DMS153 (cell line): ENCODE results near the gene ARHGEF5.
"Not testable (repeated sequence)": the region's sequence is repeated elsewhere in the genome, so short reads cannot be mapped to it uniquely, and the experiment has no call there.

Experiments used
- DNase-seq: peaks from one replicate; lab custom pipeline; 2025; lab: John Stamatoyannopoulos, UW

ARHGEF5 gene

GRCh38 chr7:144355176-144355822 lies at the start of gene ARHGEF5:
TSS of gene ARHGEF5 (plus strand) at chr7:144355402. CDS start at chr7:144362670, 7,268 bp downstream.
- DNase-seq: not testable (repeated sequence)

GRCh38 chr7:144309702-144310101 lies 45.5 kb upstream of the ARHGEF5 start:
- not testable (repeated sequence) for DNase-seq

GRCh38 chr7:144311218-144311617 lies 44.0 kb upstream of the ARHGEF5 start:
- DNase-seq: not testable (repeated sequence)

- DNase-seq: not testable (repeated sequence)
These were observed 43.2 kb upstream of the ARHGEF5 start, which contains the start of gene OR2A1 for GRCh38 chr7:144311872-144312469. TSS of gene OR2A1 (plus strand) at chr7:144312419. CDS start at chr7:144318125, 5,706 bp downstream.

GRCh38 chr7:144317537-144317936 lies 37.7 kb upstream of the ARHGEF5 start:
- not testable (repeated sequence) for DNase-seq

GRCh38 chr7:144319547-144319946 lies 35.7 kb upstream of the ARHGEF5 start:
- DNase-seq: not testable (repeated sequence)

- not testable (repeated sequence) for DNase-seq
These were observed 33.5 kb upstream of the ARHGEF5 start for GRCh38 chr7:144321677-144322206.

- DNase-seq: not testable (repeated sequence)
These were observed 31.8 kb upstream of the ARHGEF5 start for GRCh38 chr7:144323359-144323758.

GRCh38 chr7:144325868-144326267 lies 29.3 kb upstream of the ARHGEF5 start:
- not testable (repeated sequence) for DNase-seq

GRCh38 chr7:144330044-144330443 lies 25.2 kb upstream of the ARHGEF5 start:
- DNase-seq: not testable (repeated sequence)

- not testable (repeated sequence) for DNase-seq
These were observed 23.8 kb upstream of the ARHGEF5 start for GRCh38 chr7:144331221-144331995.

- DNase-seq: not testable (repeated sequence)
These were observed 23.3 kb upstream of the ARHGEF5 start for GRCh38 chr7:144331996-144332288.

- DNase-seq: not testable (repeated sequence)
These were observed 6.6 kb upstream of the ARHGEF5 start for GRCh38 chr7:144348625-144349024.

- not testable (repeated sequence) for DNase-seq
These were observed 3.5 kb upstream of the ARHGEF5 start for GRCh38 chr7:144351667-144352066.

- not testable (repeated sequence) for DNase-seq
These were observed 983 bp downstream of the ARHGEF5 start for GRCh38 chr7:144356185-144356584.

- not testable (repeated sequence) for DNase-seq
These were observed 1.7 kb downstream of the ARHGEF5 start for GRCh38 chr7:144356860-144357259.

GRCh38 chr7:144362061-144362460 lies 6.9 kb downstream of the ARHGEF5 start:
- not testable (repeated sequence) for DNase-seq

- DNase-seq: not testable (repeated sequence)
These were observed 10.3 kb downstream of the ARHGEF5 start for GRCh38 chr7:144365523-144365922.

- DNase-seq: not testable (repeated sequence)
These were observed 12.0 kb downstream of the ARHGEF5 start for GRCh38 chr7:144367250-144367649.

- DNase-seq: not testable (repeated sequence)
These were observed 14.0 kb downstream of the ARHGEF5 start for GRCh38 chr7:144369221-144369620.

GRCh38 chr7:144378651-144379050 lies 23.4 kb downstream of the ARHGEF5 start:
- DNase-seq: no peak

GRCh38 chr7:144379776-144380384 lies 24.7 kb downstream of the ARHGEF5 start:
- no peak for DNase-seq
